Keratinocyte (primary cell): ENCODE measurements around the gene NOP9. TPM values are rescaled to one million over a fixed set of nuclear protein-coding genes. Genes with fewer than 3 reads are reported as not detected.

Source experiments
- DNase-seq: peaks from one replicate; pipeline ENCODE4 v3.0.0-alpha.2; 2011; ENCODE audit warnings: low read depth, missing footprints, low spot score
- FAIRE-seq: peaks from 2 replicates; lab custom pipeline; 2011; peaks lifted over from hg19 to GRCh38; lab: Jason Lieb, UNC
- H2AFZ ChIP-seq: 2 replicates; pipeline ENCODE4 v1.6.0; 2012; ENCODE audit warnings: low read length, control low read depth, inconsistent platforms; ENCODE audit not compliant: control insufficient read depth
- H3K27ac ChIP-seq: 2 replicates; pipeline ENCODE4 v1.5.1; 2011; ENCODE audit warnings: low read length; ENCODE audit not compliant: control insufficient read depth, insufficient read depth
- H3K27me3 ChIP-seq: 3 replicates; pipeline ENCODE4 v1.6.0; 2011; ENCODE audit warnings: low read length; ENCODE audit not compliant: control insufficient read depth, insufficient read depth; ENCODE audit errors: extremely low read depth
- H3K36me3 ChIP-seq, 2 experiments: 2 replicates in 1 of 2; 3 replicates in 1 of 2; pipeline ENCODE4 v1.5.1; 2011; ENCODE audit warnings: low read length in 2 of 2, mild to moderate bottlenecking in 1 of 2; ENCODE audit not compliant: control insufficient read depth in 2 of 2, insufficient read depth in 2 of 2; ENCODE audit errors: extremely low read depth in 1 of 2
- H3K4me1 ChIP-seq: 3 replicates; pipeline ENCODE4 v1.5.1; 2011; ENCODE audit warnings: low read length; ENCODE audit not compliant: control insufficient read depth, insufficient read depth; ENCODE audit errors: extremely low read depth
- H3K4me2 ChIP-seq: 3 replicates; pipeline ENCODE4 v1.6.0; 2011; ENCODE audit warnings: low read depth, low read length; ENCODE audit not compliant: control insufficient read depth, insufficient read depth; ENCODE audit errors: extremely low read depth
- H3K4me3 ChIP-seq, 3 experiments: fragments of 200-600 bp in 1 of 3; sonication (generic) in 1 of 3; 2 replicates in 2 of 3; 3 replicates in 1 of 3; pipeline ENCODE4 v1.5.1; 2011 to 2016; ENCODE audit warnings: low read length in 3 of 3, mild to moderate bottlenecking in 3 of 3, control low read depth in 2 of 3, inconsistent platforms in 1 of 3, low read depth in 1 of 3, mixed read lengths in 1 of 3, mixed run types in 1 of 3, moderate library complexity in 1 of 3; ENCODE audit not compliant: control insufficient read depth in 2 of 3, insufficient read depth in 2 of 3; ENCODE audit errors: extremely low read depth in 1 of 3
- H3K79me2 ChIP-seq: 2 replicates; pipeline ENCODE4 v1.6.0; 2012; ENCODE audit warnings: low read length; ENCODE audit not compliant: control insufficient read depth, insufficient read depth
- H3K9ac ChIP-seq: 3 replicates; pipeline ENCODE4 v1.6.0; 2011; ENCODE audit warnings: low read length; ENCODE audit not compliant: control insufficient read depth, insufficient read depth; ENCODE audit errors: extremely low read depth
- H3K9me1 ChIP-seq: 3 replicates; pipeline ENCODE4 v1.6.0; 2011; ENCODE audit warnings: low read length; ENCODE audit not compliant: control insufficient read depth, insufficient read depth; ENCODE audit errors: extremely low read depth
- H3K9me3 ChIP-seq: 2 replicates; pipeline ENCODE4 v1.5.1; 2012; ENCODE audit warnings: low read depth, low read length; ENCODE audit not compliant: control insufficient read depth
- H4K20me1 ChIP-seq: 3 replicates; pipeline ENCODE4 v1.6.0; 2011; ENCODE audit warnings: low read length; ENCODE audit not compliant: control insufficient read depth, insufficient read depth; ENCODE audit errors: extremely low read depth
- EZH2 ChIP-seq: IDR thresholded peaks from one replicate; pipeline ENCODE4 v1.6.1; 2012; ENCODE audit warnings: inconsistent platforms, mild to moderate bottlenecking, low read length, moderate library complexity
- dilution Hi-C: fragments of 300-500 bp; cut with MboI; formaldehyde crosslinking; loops from one replicate; pipeline ENCODE4 v1.7.0; 2020; ENCODE audit warnings: low sequenced_read_pairs; ENCODE audit not compliant: extremely low pct_ligation_motif_present
- polyA plus RNA-seq, 5 experiments: library from polyadenylated mRNA; depleted of rRNA in 3 of 5; stranded (reverse) in 3 of 5; stranded (forward) in 1 of 5; unstranded in 1 of 5; fragments of >200 nt; gene quantifications; 1 replicate in 1 of 5; 2 replicates in 3 of 5; 3 replicates in 1 of 5; pipeline versions ENCODE4 v1.2.1 to v1.2.3, GENCODE V29; 2011 to 2012; ENCODE audit warnings: missing spikeins in 2 of 5, low read depth in 1 of 5, low replicate concordance in 1 of 5
- TF ChIP-seq, protein P1 (sequence below), 3 experiments: IDR thresholded peaks in 1 of 3; conservative IDR thresholded peaks in 1 of 3; optimal IDR thresholded peaks in 1 of 3; 2 replicates in 2 of 3; 3 replicates in 1 of 3; pipeline versions ENCODE3 to v1.5.1; 2011; ENCODE audit warnings: low read length in 3 of 3, mild to moderate bottlenecking in 3 of 3, moderate library complexity in 2 of 3, control low read depth in 1 of 3, inconsistent platforms in 1 of 3; ENCODE audit not compliant: insufficient read depth in 2 of 3; ENCODE audit errors: extremely low read depth in 1 of 3

The NOP9 gene
- polyA plus RNA-seq, 1 donor (not counting 4 experiments of a cell fraction or from before 2014, with no cell fraction given) = 19.9 TPM

DNA sequence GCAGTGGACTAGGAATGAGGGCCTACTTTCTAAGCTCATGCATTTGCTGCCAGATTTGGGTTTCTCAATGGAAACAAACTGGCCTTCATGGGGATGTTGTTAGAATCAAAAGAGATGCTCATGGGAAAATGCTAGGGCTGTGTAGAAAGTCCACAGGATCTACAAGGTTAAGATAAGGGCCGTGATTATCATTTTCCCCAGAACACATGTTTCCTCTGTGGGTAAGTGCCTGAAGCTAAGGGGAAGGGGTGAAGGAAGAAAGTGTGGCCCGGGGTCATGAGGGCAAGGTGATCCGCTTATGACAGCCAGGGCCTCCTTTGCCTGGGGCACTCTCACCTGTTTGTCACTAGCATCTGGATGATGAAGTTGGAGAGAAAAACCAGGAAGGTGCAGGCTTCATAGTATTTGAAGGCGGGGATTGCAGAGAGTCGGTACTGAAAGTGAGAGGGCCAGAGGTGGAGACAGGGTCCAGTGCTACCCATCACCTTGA, 25.4 kb downstream of the NOP9 start:
- Histone ChIP-seq H3K4me3 (no peak overlapping the region), H3K27me3 (no peaks in the 10 kb centered on the region), H3K4me1 (no peaks in the 10 kb centered on the region), H3K9me3 (no peaks in the 10 kb centered on the region), H3K9ac (no peak overlapping the region), H3K27ac (no peak overlapping the region), H3K36me3 (no peaks in the 10 kb centered on the region), H4K20me1 (no peaks in the 10 kb centered on the region), H2AFZ (no peak overlapping the region), H3K4me2 (no peak overlapping the region), H3K79me2 (no peaks in the 10 kb centered on the region), H3K9me1 (no peaks in the 10 kb centered on the region)
- no peak for FAIRE-seq
- no peak for DNase-seq
- TF ChIP-seq, protein P1, sequence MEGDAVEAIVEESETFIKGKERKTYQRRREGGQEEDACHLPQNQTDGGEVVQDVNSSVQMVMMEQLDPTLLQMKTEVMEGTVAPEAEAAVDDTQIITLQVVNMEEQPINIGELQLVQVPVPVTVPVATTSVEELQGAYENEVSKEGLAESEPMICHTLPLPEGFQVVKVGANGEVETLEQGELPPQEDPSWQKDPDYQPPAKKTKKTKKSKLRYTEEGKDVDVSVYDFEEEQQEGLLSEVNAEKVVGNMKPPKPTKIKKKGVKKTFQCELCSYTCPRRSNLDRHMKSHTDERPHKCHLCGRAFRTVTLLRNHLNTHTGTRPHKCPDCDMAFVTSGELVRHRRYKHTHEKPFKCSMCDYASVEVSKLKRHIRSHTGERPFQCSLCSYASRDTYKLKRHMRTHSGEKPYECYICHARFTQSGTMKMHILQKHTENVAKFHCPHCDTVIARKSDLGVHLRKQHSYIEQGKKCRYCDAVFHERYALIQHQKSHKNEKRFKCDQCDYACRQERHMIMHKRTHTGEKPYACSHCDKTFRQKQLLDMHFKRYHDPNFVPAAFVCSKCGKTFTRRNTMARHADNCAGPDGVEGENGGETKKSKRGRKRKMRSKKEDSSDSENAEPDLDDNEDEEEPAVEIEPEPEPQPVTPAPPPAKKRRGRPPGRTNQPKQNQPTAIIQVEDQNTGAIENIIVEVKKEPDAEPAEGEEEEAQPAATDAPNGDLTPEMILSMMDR (optimal IDR thresholded peaks at IDR 0.05 in 1 of 3, IDR thresholded peaks at IDR 0.05 in 1 of 3, conservative IDR thresholded peaks at IDR 0.05 in 1 of 3; ENCODE audit: extremely low read depth in 1 of 3, insufficient read depth in 2 of 3, low read length in 3 of 3) = no peak
- TF ChIP-seq EZH2 = no peak
- dilution Hi-C loops = no loop called here

DNA sequence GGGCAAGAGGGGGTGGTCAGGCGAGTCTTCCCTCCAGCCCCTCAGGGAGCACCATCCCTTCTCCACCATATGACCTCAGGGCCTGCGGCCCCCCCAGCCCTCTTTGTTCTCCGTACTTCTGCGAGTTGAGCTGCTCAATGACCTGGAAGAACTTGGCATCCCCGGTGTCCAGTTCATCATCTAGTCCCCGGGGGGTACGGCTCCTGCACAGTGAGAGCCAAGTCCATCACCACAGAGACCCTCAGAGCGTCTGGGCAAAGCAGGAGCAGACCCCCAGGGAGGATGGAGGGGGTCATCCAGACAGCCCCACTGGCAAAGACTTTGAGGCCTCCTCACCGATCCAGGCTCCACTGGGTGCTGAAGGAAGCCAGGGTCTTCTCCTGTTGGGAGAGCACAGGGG, 26.3 kb downstream of the NOP9 start:
- Histone ChIP-seq H3K9ac (no peak overlapping the region), H3K27ac (no peak overlapping the region), H3K27me3 (no peaks in the 10 kb centered on the region), H3K4me1 (no peaks in the 10 kb centered on the region), H3K79me2 (no peaks in the 10 kb centered on the region), H3K4me3 (no peak overlapping the region), H3K9me1 (no peaks in the 10 kb centered on the region), H3K4me2 (no peak overlapping the region), H4K20me1 (no peaks in the 10 kb centered on the region), H3K9me3 (no peaks in the 10 kb centered on the region), H2AFZ (no peak overlapping the region), H3K36me3 (no peaks in the 10 kb centered on the region)
- no peak for TF ChIP-seq EZH2
- TF ChIP-seq, protein P1 (optimal IDR thresholded peaks at IDR 0.05 in 1 of 3, IDR thresholded peaks at IDR 0.05 in 1 of 3, conservative IDR thresholded peaks at IDR 0.05 in 1 of 3; ENCODE audit: extremely low read depth in 1 of 3, insufficient read depth in 2 of 3, low read length in 3 of 3) = no peak
- no peak for DNase-seq
- no peak for FAIRE-seq
- dilution Hi-C loops = no loop called here
